HG02610 (cell line): Measurements from ENCODE around the gene FANK1.

Experiments used
- ATAC-seq: cut with Tn5 transposase; IDR thresholded peaks from one replicate; pipeline ENCODE4 v1.9.1; 2021; ENCODE audit warnings: mild to moderate bottlenecking, moderate library complexity; ENCODE audit not compliant: unreplicated experiment

The FANK1 gene

GRCh38 chr10:125984865-125985495 lies 88.6 kb downstream of the FANK1 start:
- no peak for ATAC-seq

- ATAC-seq = no peak
Measured at GRCh38 chr10:125985557-125986240, 89.3 kb downstream of the FANK1 start.

DNA sequence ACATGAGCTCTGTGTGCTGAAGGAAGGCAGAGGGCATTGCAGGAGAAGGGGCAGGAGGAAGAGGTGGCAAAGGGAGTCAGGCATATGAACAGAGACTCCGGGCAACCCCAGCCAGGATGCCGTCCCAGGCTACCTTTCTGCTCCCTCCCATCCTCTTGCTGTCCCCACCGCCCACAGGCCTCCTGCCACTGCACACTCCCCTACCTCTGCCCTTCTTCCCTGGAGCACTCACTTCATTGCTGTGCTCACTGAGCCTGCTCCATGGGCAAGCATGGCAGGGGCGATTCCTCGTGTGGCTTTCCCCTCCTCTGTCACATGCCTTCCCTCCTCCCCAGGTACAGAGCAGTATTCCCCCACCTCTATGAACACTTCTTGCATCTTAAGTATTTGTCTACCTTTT lies 93.4 kb downstream of the FANK1 start:
- no peak for ATAC-seq

GRCh38 chr10:125990974-125991373 lies 94.6 kb downstream of the FANK1 start:
- ATAC-seq = no peak

DNA sequence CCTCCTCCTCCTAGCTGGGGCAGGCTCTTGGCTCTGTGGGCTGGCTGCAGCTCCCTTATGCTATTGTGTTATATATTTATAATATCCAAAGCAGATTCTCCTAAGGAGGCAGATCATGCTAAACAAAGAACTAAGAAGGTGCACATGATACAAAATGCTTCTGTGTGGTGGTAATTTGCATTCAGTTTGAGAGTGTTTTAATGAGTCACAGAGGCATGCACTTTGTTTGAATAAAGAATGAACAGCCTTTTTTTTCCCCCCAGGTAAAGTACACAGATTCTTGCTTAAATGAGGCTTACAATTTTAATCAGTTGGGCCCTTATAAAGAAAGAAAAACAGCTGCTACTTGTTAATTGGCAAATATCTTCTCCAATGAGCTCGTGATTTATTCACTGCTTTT lies 95.0 kb downstream of the FANK1 start:
- ATAC-seq = no peak

- no peak for ATAC-seq
Measured at GRCh38 chr10:125992254-125992653, 95.9 kb downstream of the FANK1 start.

DNA sequence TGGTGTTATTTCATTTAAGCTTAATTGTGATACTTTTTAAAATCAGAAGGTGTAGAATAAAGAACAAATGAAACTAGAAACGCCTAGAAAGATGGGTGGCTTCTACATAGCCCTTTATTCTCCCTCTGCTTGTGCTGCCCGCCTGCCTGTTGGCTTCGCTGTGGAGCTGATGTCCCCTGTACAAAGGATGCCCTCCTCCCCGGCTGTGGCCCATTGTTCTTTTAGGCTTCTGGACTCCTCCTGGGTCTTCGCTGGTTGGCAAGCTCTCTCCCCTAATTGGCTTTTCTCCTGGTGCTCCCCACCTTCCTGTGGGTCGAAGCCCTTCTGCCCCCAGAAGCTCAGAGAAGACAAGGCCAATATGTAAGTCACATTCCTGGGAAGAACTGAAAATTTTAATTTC lies 98.2 kb downstream of the FANK1 start:
- no peak for ATAC-seq

GRCh38 chr10:125995726-125996304 lies 99.5 kb downstream of the FANK1 start:
- no peak for ATAC-seq

GRCh38 chr10:125997586-125997985 lies 101.2 kb downstream of the FANK1 start:
- ATAC-seq = no peak

GRCh38 chr10:125999694-126000093 lies 103.3 kb downstream of the FANK1 start:
- no peak for ATAC-seq

- no peak for ATAC-seq
Measured at GRCh38 chr10:126001576-126001975, 105.2 kb downstream of the FANK1 start.

- ATAC-seq = no peak
Measured at GRCh38 chr10:126004752-126005151, 108.4 kb downstream of the FANK1 start.

GRCh38 chr10:126006264-126006663 lies 109.9 kb downstream of the FANK1 start:
- ATAC-seq = no peak

GRCh38 chr10:126006906-126007305 lies 110.5 kb downstream of the FANK1 start:
- no peak for ATAC-seq

GRCh38 chr10:126009650-126010049 lies 113.3 kb downstream of the FANK1 start:
- ATAC-seq = no peak

GRCh38 chr10:126011995-126012394 lies 115.6 kb downstream of the FANK1 start:
- no peak for ATAC-seq

DNA sequence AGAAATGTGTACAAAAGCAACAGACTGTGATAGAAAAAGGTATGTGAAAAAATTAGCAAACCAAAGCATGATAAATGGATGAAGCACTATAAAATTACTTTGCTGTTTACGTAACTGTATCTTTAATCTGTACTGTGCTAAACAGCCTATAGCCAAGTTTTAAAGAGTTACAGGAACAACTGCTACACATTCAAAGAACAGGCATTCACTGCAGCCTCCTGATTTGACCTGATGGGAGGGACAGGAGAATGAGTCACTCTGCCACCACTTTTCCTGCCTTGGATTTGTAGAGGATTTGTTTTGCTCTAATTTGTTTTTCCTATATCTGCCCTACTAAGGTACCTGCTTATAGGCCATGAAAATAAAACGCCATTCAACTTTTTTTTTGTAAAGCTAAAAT lies 116.1 kb downstream of the FANK1 start:
- ATAC-seq = no peak

DNA sequence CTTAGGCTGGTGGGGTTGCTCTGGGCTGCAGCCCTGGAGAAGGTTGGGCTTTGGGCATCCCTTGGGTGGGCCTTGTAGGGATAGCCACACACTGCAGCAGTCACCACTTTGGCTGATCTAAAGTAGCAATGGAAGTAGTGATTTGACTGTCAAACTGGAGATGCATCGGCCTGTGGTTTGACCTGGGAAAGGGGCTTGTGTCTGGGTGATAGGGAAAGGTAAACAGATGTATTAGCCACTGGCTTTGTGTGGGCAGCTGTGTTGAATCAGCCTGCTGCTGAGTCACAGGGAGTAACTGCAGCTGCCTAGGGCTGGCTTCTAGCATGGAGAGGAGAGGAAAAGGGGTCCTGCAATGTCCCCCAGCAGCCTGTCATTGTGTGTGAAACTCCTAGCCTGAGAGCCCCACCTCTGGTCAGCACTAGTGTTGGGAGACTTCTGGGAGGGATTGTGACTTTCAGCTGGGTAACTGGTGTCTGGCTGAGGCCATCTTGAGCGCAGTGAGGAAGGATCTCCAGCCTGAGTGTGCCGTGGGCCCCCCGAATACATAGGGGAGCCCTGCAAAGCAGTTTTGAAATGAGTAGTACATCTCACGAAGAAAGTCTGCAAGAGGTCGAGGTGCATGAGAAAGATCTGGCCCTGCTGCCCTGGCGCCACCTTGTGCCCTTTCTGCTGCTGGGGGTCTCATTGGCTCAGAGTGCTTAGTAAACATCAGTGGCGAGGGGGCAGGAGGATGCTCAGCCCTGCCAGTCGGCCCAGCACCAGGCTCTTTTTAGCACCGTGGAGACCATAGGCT lies 117.3 kb downstream of the FANK1 start:
- no peak for ATAC-seq

- ATAC-seq = no peak
Measured at GRCh38 chr10:126014309-126014708, 117.9 kb downstream of the FANK1 start.

DNA sequence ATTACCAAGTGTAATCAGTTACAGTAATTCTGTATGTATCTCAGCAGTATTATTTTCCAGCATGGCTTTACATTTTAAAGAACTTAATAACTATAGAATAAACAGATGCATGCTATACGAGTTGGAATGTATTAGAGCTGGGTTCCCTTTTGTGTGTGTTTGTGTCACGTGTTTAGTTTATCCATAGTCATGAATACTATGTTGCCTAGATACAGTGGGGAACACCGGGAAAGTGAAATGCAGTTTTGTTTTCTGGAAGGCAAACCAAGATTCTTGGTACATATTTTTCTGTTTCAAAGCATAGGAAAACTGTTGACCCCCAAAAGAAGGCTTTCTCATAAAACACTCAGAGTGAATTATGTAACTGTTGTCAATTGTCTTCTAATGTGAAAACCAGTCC lies 119.0 kb downstream of the FANK1 start:
- ATAC-seq = no peak

DNA sequence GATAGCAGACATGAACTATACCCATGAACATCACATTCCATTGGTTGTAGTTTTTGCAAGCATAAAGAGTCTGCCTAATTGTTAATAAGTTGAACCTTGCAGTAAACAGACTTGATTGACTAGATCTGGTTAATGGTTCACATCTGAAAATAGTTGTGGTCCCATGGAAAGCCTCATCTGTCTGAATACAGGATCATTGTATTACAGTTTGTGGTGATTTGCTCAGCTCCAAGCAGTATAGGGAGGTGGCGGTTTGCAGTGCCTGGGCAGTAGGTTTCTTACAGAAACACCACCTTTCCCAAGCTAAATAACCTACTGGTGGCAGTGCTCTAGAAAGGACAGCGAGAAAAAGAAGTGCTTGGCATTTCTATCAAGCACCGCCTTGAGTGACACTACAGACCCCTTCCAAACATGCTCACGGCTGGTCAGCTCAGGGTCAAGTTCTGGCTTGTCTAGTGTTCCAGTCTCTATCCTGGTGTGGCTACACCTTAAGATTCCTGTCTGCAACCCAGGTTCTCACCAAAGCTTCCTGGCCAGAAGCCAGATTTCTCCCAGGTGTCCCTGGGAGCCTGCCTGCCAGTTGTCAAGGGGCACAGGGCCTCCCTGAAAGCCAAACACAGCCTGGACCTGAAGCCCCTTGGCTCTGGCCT lies 119.9 kb downstream of the FANK1 start:
- no peak for ATAC-seq
